Adrenal gland (tissue), 5 donors: ENCODE results near the gene FAM193B.

Experiments
- POLR2A ChIP-seq, 2 donors: fragments of 450-650 bp; IDR thresholded peaks; one replicate each; pipeline ENCODE4 v1.6.1; 2017; ENCODE audit warnings: antibody characterized with exemption in 2 of 2, mild to moderate bottlenecking in 2 of 2, moderate library complexity in 1 of 2
- TF ChIP-seq, protein P1 (sequence below), 6 experiments: fragments of 450-650 bp in 4 of 6; fragments of 200-600 bp in 2 of 6; sonication (generic) in 1 of 6; IDR thresholded peaks; 1 replicate in 5 of 6; 2 replicates in 1 of 6; pipeline versions ENCODE4 v1.5.1 to v1.8.0; 2016 to 2021; ENCODE audit warnings: antibody characterized with exemption in 6 of 6, mild to moderate bottlenecking in 2 of 6, moderate library complexity in 1 of 6
- donor health status: DM: no; HTN: no; CAD: no.

DNA sequence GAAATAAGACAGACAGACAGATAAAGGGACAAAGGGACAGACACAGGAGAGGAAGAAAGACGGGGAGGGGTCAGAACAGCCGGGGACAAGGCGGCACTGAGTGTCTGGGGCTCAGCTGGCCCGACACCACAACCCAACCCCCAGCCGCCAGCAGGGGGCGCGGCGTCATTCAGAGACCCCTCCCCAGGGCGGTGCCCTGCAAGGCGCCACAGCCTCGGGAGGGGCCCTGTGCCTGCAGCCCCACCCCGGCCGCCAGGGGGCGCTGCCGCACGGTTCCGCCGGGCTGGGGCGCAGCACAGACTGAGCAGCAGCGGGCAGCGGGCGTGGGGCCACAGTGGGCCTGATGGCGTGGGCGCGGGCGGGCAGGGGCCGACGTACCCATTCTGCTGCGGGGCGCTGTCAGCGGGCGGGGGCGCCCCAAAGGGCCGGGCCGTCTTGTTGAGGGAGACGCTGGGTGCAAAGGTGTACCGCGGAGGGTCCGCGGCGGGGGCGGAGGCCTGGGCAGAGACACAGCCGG is 62.9 kb downstream of the FAM193B start:
- TF ChIP-seq, protein P1, sequence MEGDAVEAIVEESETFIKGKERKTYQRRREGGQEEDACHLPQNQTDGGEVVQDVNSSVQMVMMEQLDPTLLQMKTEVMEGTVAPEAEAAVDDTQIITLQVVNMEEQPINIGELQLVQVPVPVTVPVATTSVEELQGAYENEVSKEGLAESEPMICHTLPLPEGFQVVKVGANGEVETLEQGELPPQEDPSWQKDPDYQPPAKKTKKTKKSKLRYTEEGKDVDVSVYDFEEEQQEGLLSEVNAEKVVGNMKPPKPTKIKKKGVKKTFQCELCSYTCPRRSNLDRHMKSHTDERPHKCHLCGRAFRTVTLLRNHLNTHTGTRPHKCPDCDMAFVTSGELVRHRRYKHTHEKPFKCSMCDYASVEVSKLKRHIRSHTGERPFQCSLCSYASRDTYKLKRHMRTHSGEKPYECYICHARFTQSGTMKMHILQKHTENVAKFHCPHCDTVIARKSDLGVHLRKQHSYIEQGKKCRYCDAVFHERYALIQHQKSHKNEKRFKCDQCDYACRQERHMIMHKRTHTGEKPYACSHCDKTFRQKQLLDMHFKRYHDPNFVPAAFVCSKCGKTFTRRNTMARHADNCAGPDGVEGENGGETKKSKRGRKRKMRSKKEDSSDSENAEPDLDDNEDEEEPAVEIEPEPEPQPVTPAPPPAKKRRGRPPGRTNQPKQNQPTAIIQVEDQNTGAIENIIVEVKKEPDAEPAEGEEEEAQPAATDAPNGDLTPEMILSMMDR (IDR thresholded peaks at IDR 0.05), result peak in 4 of 6 experiments; percentile 31 to 71 (median 50)
- TF ChIP-seq POLR2A (IDR thresholded peaks at IDR 0.05), result no peak
